ENCODE data around the gene OSBPL10. TPM values are rescaled to one million over a fixed set of nuclear protein-coding genes. Genes with fewer than 3 reads are reported as not detected.

OSBPL10 gene
- total RNA-seq, 1 donor from 2014 or later, result 27.8 TPM

DNA sequence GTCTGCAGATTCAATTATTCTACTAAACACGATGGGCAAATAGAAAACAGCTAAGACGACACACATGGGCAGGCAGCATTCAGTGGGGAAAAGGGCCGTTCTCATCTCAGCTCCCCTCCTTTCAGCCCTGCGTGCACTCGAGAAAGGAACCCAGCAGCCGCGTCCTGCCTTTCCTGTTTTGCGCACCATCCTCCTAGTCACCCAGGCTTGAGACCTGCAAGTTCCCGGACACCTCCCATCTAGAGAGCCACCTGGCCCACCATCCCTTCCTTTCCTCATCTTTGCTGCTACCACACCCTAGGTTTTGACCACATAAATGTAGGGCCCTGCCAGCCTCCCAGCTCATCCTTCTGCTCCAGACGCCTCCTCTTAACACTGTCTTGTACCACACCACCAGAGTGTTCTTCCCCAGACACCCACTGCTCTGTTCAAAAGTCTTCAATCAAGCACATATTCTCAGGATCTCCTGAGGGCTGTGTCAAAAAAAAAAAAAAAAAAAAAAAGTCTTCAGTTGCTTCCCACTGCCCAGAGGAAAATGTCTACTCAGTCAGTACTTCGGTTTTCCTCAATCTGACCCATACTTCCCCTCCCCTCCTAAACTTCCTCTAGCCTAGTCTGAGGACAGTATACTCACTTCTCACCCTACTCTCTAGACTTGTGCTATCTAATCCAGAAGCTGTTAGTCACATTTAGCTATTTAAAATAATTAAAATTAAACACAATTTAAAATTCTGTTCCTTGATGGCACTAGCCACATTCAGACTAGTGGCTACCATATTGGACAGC lies 266.4 kb downstream of the OSBPL10 start:
- no peak overlapping the region for H3K4me3 Mint-ChIP-seq

DNA sequence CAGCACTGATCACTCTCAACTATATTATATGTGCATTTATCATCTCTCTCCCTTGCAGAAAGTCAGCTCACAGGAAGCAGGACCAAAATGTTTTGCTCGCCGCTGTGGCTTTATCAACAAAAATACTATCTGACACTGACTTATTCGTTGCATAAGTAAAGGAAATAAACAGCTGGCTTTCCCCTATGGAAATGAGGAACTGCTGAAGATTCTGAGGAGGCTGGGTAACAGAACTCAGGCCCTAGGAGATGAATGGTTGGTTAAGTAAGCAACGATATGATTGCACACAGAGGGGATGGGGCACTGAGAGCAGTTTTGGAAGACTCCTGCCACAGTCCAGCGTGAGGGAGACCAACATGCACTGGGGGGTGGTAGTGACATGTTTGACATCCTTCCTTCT lies 267.2 kb downstream of the OSBPL10 start:
- no peak overlapping the region for H3K4me3 Mint-ChIP-seq
- peaks cover 12% of the 10 kb centered on the region for H3K9me3 Mint-ChIP-seq
- peaks cover 12% of the 10 kb centered on the region for H3K36me3 Mint-ChIP-seq
- no peaks in the 10 kb centered on the region for H3K27me3 Mint-ChIP-seq (ENCODE audit: low read depth)
- peaks cover 3% of the 10 kb centered on the region for H3K4me1 Mint-ChIP-seq
- TF ChIP-seq, protein P1, sequence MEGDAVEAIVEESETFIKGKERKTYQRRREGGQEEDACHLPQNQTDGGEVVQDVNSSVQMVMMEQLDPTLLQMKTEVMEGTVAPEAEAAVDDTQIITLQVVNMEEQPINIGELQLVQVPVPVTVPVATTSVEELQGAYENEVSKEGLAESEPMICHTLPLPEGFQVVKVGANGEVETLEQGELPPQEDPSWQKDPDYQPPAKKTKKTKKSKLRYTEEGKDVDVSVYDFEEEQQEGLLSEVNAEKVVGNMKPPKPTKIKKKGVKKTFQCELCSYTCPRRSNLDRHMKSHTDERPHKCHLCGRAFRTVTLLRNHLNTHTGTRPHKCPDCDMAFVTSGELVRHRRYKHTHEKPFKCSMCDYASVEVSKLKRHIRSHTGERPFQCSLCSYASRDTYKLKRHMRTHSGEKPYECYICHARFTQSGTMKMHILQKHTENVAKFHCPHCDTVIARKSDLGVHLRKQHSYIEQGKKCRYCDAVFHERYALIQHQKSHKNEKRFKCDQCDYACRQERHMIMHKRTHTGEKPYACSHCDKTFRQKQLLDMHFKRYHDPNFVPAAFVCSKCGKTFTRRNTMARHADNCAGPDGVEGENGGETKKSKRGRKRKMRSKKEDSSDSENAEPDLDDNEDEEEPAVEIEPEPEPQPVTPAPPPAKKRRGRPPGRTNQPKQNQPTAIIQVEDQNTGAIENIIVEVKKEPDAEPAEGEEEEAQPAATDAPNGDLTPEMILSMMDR (IDR thresholded peaks at IDR 0.05; ENCODE audit: unreplicated experiment), result no peak
- H3K27ac Mint-ChIP-seq, result no peak overlapping the region
- no peak for DNase-seq (ENCODE audit: low spot score in 2 of 2, unreplicated experiment in 2 of 2)

More for the DNA sequence above, 266.4 kb downstream of the OSBPL10 start:
- Mint-ChIP-seq H3K27me3 (ENCODE audit: low read depth) (no peaks in the 10 kb centered on the region), H3K4me1 (peaks cover 7% of the 10 kb centered on the region), H3K27ac (no peak overlapping the region), H3K36me3 (peaks cover 12% of the 10 kb centered on the region), H3K9me3 (peaks cover 12% of the 10 kb centered on the region)
- DNase-seq (ENCODE audit: low spot score in 2 of 2, unreplicated experiment in 2 of 2), result no peak
- TF ChIP-seq, protein P1 (IDR thresholded peaks at IDR 0.05; ENCODE audit: unreplicated experiment), result no peak

DNA sequence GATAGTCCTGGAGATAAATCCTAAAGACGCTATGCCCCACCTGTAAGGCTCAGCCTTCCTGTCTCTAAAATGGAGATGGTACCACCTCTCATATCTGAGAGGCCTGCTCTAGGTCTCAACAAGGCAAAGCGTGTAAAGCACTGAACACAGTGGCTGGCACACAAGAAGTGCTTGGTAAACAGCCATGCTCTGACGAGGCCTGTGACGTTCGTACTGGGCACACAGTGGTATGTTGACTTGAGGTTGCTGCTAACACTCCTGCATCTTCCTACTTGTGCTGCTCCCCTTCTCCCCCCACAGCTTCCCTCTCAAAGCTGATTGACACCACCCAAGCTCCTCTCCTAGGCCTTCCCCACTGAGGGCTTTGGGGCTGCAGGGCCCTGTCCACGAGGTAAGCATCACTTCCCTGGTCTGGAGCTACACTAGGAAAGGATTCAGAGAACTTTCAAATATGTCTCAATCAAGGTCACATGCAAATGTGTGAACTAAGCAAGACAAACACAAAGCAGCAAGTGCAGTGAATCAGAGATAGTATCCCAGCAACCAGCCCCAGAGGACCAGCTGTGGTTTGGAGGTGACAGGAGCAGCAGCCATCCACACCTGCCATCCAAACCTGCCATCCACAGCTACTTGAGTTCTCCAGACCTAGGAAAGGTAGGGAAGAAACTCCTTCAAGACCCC lies 270.8 kb downstream of the OSBPL10 start:
- Mint-ChIP-seq H3K27ac (no peak overlapping the region), H3K36me3 (peaks cover 12% of the 10 kb centered on the region), H3K9me3 (peaks cover 12% of the 10 kb centered on the region), H3K27me3 (ENCODE audit: low read depth) (no peaks in the 10 kb centered on the region), H3K4me3 (no peak overlapping the region), H3K4me1 (peaks cover 5% of the 10 kb centered on the region)
- TF ChIP-seq, protein P1 (IDR thresholded peaks at IDR 0.05; ENCODE audit: unreplicated experiment), result no peak
- no peak for DNase-seq (ENCODE audit: low spot score in 2 of 2, unreplicated experiment in 2 of 2)

DNA sequence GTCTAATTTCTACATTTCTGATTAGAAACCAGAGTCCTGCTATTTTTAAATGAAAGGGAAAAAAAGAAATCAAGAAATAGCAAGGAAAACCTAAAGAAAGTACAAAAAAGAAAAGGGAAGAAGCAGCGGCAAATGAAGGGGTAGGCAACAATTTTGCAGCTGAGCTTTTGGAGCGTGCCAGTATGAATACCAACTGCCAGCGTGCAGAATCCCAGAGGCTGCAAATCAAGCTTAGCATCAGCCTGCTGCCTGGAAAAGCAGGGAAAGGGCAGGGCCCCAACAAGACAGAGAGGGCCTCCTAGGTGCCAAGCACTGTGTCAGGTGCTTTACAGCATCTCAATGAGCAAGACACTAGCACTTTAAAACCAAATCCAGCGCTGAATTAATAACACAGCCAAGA lies 271.5 kb downstream of the OSBPL10 start:
- no peak overlapping the region for H3K27ac Mint-ChIP-seq
- no peak overlapping the region for H3K4me3 Mint-ChIP-seq
- H3K4me1 Mint-ChIP-seq, result peaks cover 10% of the 10 kb centered on the region
- H3K36me3 Mint-ChIP-seq, result peaks cover 12% of the 10 kb centered on the region
- no peaks in the 10 kb centered on the region for H3K27me3 Mint-ChIP-seq (ENCODE audit: low read depth)
- TF ChIP-seq, protein P1 (IDR thresholded peaks at IDR 0.05; ENCODE audit: unreplicated experiment), result no peak
- H3K9me3 Mint-ChIP-seq, result peaks cover 12% of the 10 kb centered on the region
- no peak for DNase-seq (ENCODE audit: low spot score in 2 of 2, unreplicated experiment in 2 of 2)

DNA sequence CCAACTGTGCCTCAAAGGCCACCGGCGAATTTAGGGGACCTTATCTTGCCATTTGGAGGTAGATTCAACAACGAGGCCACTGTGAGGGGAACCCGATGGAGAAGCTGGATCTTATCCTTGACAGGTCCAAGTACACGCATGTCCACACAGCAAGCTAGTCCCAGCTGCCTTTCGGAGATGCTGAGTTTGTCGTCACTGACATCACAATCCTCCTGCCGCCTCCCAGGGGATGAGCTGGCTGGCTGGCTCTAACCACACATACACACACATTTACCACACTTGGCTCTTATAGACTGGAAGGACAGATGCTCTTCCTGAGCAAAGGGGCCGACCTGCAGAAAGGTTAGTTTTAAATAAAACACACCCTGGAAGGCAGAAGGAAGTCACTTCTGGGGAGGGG lies 272.1 kb downstream of the OSBPL10 start:
- Mint-ChIP-seq H3K27ac (no peak overlapping the region), H3K4me1 (peaks cover 10% of the 10 kb centered on the region), H3K27me3 (ENCODE audit: low read depth) (no peaks in the 10 kb centered on the region), H3K36me3 (peaks cover 12% of the 10 kb centered on the region), H3K4me3 (no peak overlapping the region), H3K9me3 (peaks cover 12% of the 10 kb centered on the region)
- DNase-seq (ENCODE audit: low spot score in 2 of 2, unreplicated experiment in 2 of 2), result no peak
- TF ChIP-seq, protein P1 (IDR thresholded peaks at IDR 0.05; ENCODE audit: unreplicated experiment), result no peak

Measured in mesothelial cell of epicardium (in vitro differentiated cells).